H9 (cell line): ENCODE measurements around the gene PCDHGA10. TPM values are rescaled to one million over a fixed set of nuclear protein-coding genes. Genes with fewer than 3 reads are reported as not detected.
A peak's percentile ranks its signal among the peaks of the same experiment; 100 is the strongest.
"Not testable (repeated sequence)": the region's sequence is repeated elsewhere in the genome, so short reads cannot be mapped to it uniquely, and the experiment has no call there.

Experiments used
- DNase-seq: peaks from one replicate; pipeline ENCODE4 v3.0.0-alpha.2; 2017
- H2AFZ ChIP-seq: one replicate; pipeline ENCODE4 v1.6.1; 2013; ENCODE audit warnings: mild to moderate bottlenecking, low read length, control low read depth, moderate library complexity
- H2AK5ac ChIP-seq: 2 replicates; pipeline ENCODE4 v1.6.1; 2013; ENCODE audit warnings: low read length, control low read depth, mixed read lengths; ENCODE audit not compliant: insufficient read length
- H2BK120ac ChIP-seq: one replicate; pipeline ENCODE4 v1.6.1; 2013; ENCODE audit warnings: low read depth, mild to moderate bottlenecking, low read length, control low read depth, inconsistent platforms; ENCODE audit not compliant: poor library complexity, severe bottlenecking
- H2BK12ac ChIP-seq: 2 replicates; pipeline ENCODE4 v1.6.1; 2013; ENCODE audit warnings: low read length, control low read depth, mixed read lengths, low read depth; ENCODE audit not compliant: insufficient read length
- H2BK15ac ChIP-seq: 2 replicates; pipeline ENCODE4 v1.6.1; 2013; ENCODE audit warnings: low read depth, low read length, control low read depth
- H2BK20ac ChIP-seq: one replicate; pipeline ENCODE4 v1.6.1; 2013; ENCODE audit warnings: low read depth, mild to moderate bottlenecking, low read length, control low read depth, inconsistent platforms; ENCODE audit not compliant: poor library complexity, severe bottlenecking
- H2BK5ac ChIP-seq: 2 replicates; pipeline ENCODE4 v1.6.1; 2013; ENCODE audit warnings: low read length, control low read depth, mixed read lengths; ENCODE audit not compliant: insufficient read length
- H3K14ac ChIP-seq: 2 replicates; pipeline ENCODE4 v1.6.1; 2013; ENCODE audit warnings: low read length, control low read depth; ENCODE audit not compliant: insufficient read depth
- H3K18ac ChIP-seq: 2 replicates; pipeline ENCODE4 v1.6.1; 2013; ENCODE audit warnings: low read depth, mild to moderate bottlenecking, mixed read lengths, low read length, control low read depth; ENCODE audit not compliant: insufficient read length
- H3K23ac ChIP-seq: 2 replicates; pipeline ENCODE4 v1.6.1; 2013; ENCODE audit warnings: low read length, control low read depth, mixed read lengths, low read depth; ENCODE audit not compliant: insufficient read length
- H3K23me2 ChIP-seq: 2 replicates; pipeline ENCODE4 v1.6.1; 2013; ENCODE audit warnings: low read depth, mild to moderate bottlenecking, mixed read lengths, low read length, control low read depth; ENCODE audit not compliant: insufficient read length, poor library complexity, severe bottlenecking
- H3K27ac ChIP-seq: 2 replicates; pipeline ENCODE4 v1.5.1; 2013; ENCODE audit warnings: low read length, control low read depth, mixed read lengths, low read depth; ENCODE audit not compliant: insufficient read length
- H3K27me3 ChIP-seq: 2 replicates; pipeline ENCODE4 v1.6.1; 2013; ENCODE audit warnings: low read length, control low read depth, inconsistent platforms; ENCODE audit not compliant: insufficient read depth
- H3K4ac ChIP-seq: 2 replicates; pipeline ENCODE4 v1.6.1; 2013; ENCODE audit warnings: low read depth, mild to moderate bottlenecking, control low read depth, inconsistent platforms, low read length, moderate library complexity
- H3K4me1 ChIP-seq: 2 replicates; pipeline ENCODE4 v1.6.1; 2013; ENCODE audit warnings: low read length, control low read depth, inconsistent platforms; ENCODE audit not compliant: insufficient read depth
- H3K4me2 ChIP-seq: 2 replicates; pipeline ENCODE4 v1.6.1; 2013; ENCODE audit warnings: low read length, control low read depth, mixed read lengths; ENCODE audit not compliant: insufficient read length, insufficient read depth
- H3K56ac ChIP-seq: 2 replicates; pipeline ENCODE4 v1.6.1; 2013; ENCODE audit warnings: low read depth, mild to moderate bottlenecking, mixed read lengths, low read length, control low read depth; ENCODE audit not compliant: insufficient read length
- H3K79me1 ChIP-seq: 2 replicates; pipeline ENCODE4 v1.6.1; 2013; ENCODE audit warnings: low read depth, mild to moderate bottlenecking, moderate library complexity, low read length, control low read depth, inconsistent platforms; ENCODE audit not compliant: insufficient read depth, poor library complexity, severe bottlenecking
- H3K79me2 ChIP-seq: 2 replicates; pipeline ENCODE4 v1.6.1; 2013; ENCODE audit warnings: low read length, control low read depth, inconsistent platforms; ENCODE audit not compliant: insufficient read depth
- H3K9ac ChIP-seq: 2 replicates; pipeline ENCODE4 v1.6.1; 2013; ENCODE audit warnings: low read length, control low read depth, mixed read lengths; ENCODE audit not compliant: insufficient read length; ENCODE audit errors: extremely low read depth
- H3K9me3 ChIP-seq: one replicate; pipeline ENCODE4 v1.6.1; 2013; ENCODE audit warnings: low read depth, low read length, inconsistent platforms; ENCODE audit not compliant: control insufficient read depth
- H3T11ph ChIP-seq: one replicate; pipeline ENCODE4 v1.6.1; 2013; ENCODE audit warnings: mild to moderate bottlenecking, low read length, control low read depth, inconsistent platforms
- H4K20me1 ChIP-seq: one replicate; pipeline ENCODE4 v1.6.1; 2013; ENCODE audit not compliant: control insufficient read depth, insufficient read length, insufficient read depth
- H4K5ac ChIP-seq: 2 replicates; pipeline ENCODE4 v1.6.1; 2013; ENCODE audit warnings: low read depth, mild to moderate bottlenecking, mixed read lengths, low read length, control low read depth; ENCODE audit not compliant: insufficient read length
- H4K8ac ChIP-seq: replicated peaks from 2 replicates; pipeline ENCODE4 v1.6.1; 2013; ENCODE audit warnings: low read length, control low read depth, mixed read lengths, low read depth; ENCODE audit not compliant: insufficient read length
- H4K91ac ChIP-seq: 2 replicates; pipeline ENCODE4 v1.6.1; 2013; ENCODE audit warnings: low read depth, mild to moderate bottlenecking, moderate library complexity, mixed read lengths, low read length, control low read depth; ENCODE audit not compliant: insufficient read length
- H3K27ac Mint-ChIP-seq, 3 experiments: 2 replicates in 2 of 3; 3 replicates in 1 of 3; pipeline ENCODE4 v1.8.0; 2020 to 2021; ENCODE audit warnings: mixed read lengths in 3 of 3, mild to moderate bottlenecking in 1 of 3, moderate library complexity in 1 of 3
- H3K27me3 Mint-ChIP-seq: 2 replicates; pipeline ENCODE4 v1.8.0; 2021; ENCODE audit warnings: low read depth, mild to moderate bottlenecking, moderate library complexity, mixed read lengths
- H3K36me3 Mint-ChIP-seq, 3 experiments: 2 replicates in 2 of 3; 3 replicates in 1 of 3; pipeline ENCODE4 v1.8.0; 2020 to 2021; ENCODE audit warnings: low read depth in 3 of 3, mixed read lengths in 3 of 3; ENCODE audit not compliant: insufficient read depth in 1 of 3
- H3K4me1 Mint-ChIP-seq, 2 experiments: 2 replicates each; pipeline ENCODE4 v1.8.0; 2020; ENCODE audit warnings: mixed read lengths in 2 of 2
- H3K4me3 Mint-ChIP-seq, 2 experiments: 2 replicates in 1 of 2; 3 replicates in 1 of 2; pipeline ENCODE4 v1.8.0; 2020 to 2021; ENCODE audit warnings: mild to moderate bottlenecking in 2 of 2, mixed read lengths in 2 of 2, moderate library complexity in 1 of 2
- H3K9me3 Mint-ChIP-seq, 2 experiments: 2 replicates in 1 of 2; 3 replicates in 1 of 2; pipeline ENCODE4 v1.8.0; 2020; ENCODE audit warnings: mild to moderate bottlenecking in 2 of 2, mixed read lengths in 2 of 2, moderate library complexity in 1 of 2
- WGBS: extraction: QIAGEN DNeasy Blood & Tissue Kit; methylation state at CpG from one replicate; pipeline ENCODE4 v1.1.7; 2013; ENCODE audit warnings: missing lambda C conversion rate, low lambda C conversion rate, mixed read lengths; ENCODE audit not compliant: insufficient read length; ENCODE audit errors: extremely low coverage; 5-methylcytosine and 5-hydroxymethylcytosine counted together
- total RNA-seq: library from RNA; stranded (reverse); gene quantifications from 2 replicates; pipeline ENCODE4 v1.2.1, GENCODE V29; 2021
- TF ChIP-seq, protein P1 (sequence below): fragments of 200-600 bp; sonication (generic); conservative IDR thresholded peaks from 3 replicates; pipeline ENCODE4 v1.8.0; 2021; ENCODE audit warnings: antibody characterized with exemption, mild to moderate bottlenecking

PCDHGA10 gene
- total RNA-seq, 1 experiment from 2014 or later = 15.1 TPM

- H3K9ac ChIP-seq = peak within 1 kb of the TSS; percentile 58
- H3K14ac ChIP-seq, H3K4ac ChIP-seq, H2BK120ac ChIP-seq, H4K8ac ChIP-seq, H3K27me3 ChIP-seq, H2BK20ac ChIP-seq, H3K4me1 ChIP-seq, H4K5ac ChIP-seq, H3K23me2 ChIP-seq, H2BK15ac ChIP-seq, H2AK5ac ChIP-seq, H2AFZ ChIP-seq, H3K56ac ChIP-seq, H3K79me2 ChIP-seq, H2BK5ac ChIP-seq, H4K91ac ChIP-seq, H4K20me1 ChIP-seq, H3K27ac ChIP-seq, H3T11ph ChIP-seq, H2BK12ac ChIP-seq, H3K23ac ChIP-seq, H3K79me1 ChIP-seq: not testable (repeated sequence)
- H3K9me3 ChIP-seq = peaks cover 13% of the 10 kb centered on the region
- peak; percentile 85 for DNase-seq
- no CpG with 5 or more reads among the region's 47 CpGs for WGBS
- TF ChIP-seq, protein P1, sequence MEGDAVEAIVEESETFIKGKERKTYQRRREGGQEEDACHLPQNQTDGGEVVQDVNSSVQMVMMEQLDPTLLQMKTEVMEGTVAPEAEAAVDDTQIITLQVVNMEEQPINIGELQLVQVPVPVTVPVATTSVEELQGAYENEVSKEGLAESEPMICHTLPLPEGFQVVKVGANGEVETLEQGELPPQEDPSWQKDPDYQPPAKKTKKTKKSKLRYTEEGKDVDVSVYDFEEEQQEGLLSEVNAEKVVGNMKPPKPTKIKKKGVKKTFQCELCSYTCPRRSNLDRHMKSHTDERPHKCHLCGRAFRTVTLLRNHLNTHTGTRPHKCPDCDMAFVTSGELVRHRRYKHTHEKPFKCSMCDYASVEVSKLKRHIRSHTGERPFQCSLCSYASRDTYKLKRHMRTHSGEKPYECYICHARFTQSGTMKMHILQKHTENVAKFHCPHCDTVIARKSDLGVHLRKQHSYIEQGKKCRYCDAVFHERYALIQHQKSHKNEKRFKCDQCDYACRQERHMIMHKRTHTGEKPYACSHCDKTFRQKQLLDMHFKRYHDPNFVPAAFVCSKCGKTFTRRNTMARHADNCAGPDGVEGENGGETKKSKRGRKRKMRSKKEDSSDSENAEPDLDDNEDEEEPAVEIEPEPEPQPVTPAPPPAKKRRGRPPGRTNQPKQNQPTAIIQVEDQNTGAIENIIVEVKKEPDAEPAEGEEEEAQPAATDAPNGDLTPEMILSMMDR = peak; percentile 87
- peak within 1 kb of the TSS in 1 of 3 experiments; percentile 55; a peak in 1 of 7 replicates for H3K27ac Mint-ChIP-seq
- H3K36me3 Mint-ChIP-seq = peaks cover 58 to 84% (median 62%) of the 10 kb centered on the region in 3 experiments
- H3K27me3 Mint-ChIP-seq = peaks cover 20% of the 10 kb centered on the region
- H3K9me3 Mint-ChIP-seq = peaks cover 66 to 77% of the 10 kb centered on the region in 2 experiments
- peak within 1 kb of the TSS; percentile 60 for H3K18ac ChIP-seq
- H3K4me3 Mint-ChIP-seq = peak within 1 kb of the TSS; percentile 79 to 86
- H3K4me2 ChIP-seq = peak within 1 kb of the TSS; percentile 84
- H3K4me1 Mint-ChIP-seq = peaks cover 9 to 17% of the 10 kb centered on the region in 2 experiments
Measured at GRCh38 chr5:141417494-141418172, 4.8 kb downstream of the PCDHGA10 start, which contains the start of gene PCDHGB7. Gene PCDHGB7 (plus strand): TSS chr5:141417677. CDS start chr5:141417860, 183 bp downstream.
